NOMO-1 (cell line): Measurements from ENCODE around the gene PARD6G.
"Not testable (repeated sequence)": the region's sequence is repeated elsewhere in the genome, so short reads cannot be mapped to it uniquely, and the experiment has no call there.

Experiments
- DNase-seq, 2 experiments: peaks; one replicate each; lab custom pipeline; 2025; ENCODE audit not compliant: unreplicated experiment in 2 of 2; lab: John Stamatoyannopoulos, UW

Gene PARD6G

GRCh38 chr18:80247393-80247841 lies at the start of gene PARD6G:
PARD6G (minus strand) TSS chr18:80247514; CDS start chr18:80247348, 166 bp downstream.
- peak; percentile 38 to 85 for DNase-seq

- not testable (repeated sequence) for DNase-seq
Observed at GRCh38 chr18:80262241-80263033, 15.1 kb upstream of the PARD6G start.

- no peak for DNase-seq
Observed at GRCh38 chr18:80259610-80260009, 12.3 kb upstream of the PARD6G start.

- DNase-seq = no peak
Observed at GRCh38 chr18:80258640-80259039, 11.3 kb upstream of the PARD6G start.

GRCh38 chr18:80257579-80258543 lies 10.5 kb upstream of the PARD6G start:
- not testable (repeated sequence) for DNase-seq

GRCh38 chr18:80254971-80255500 lies 7.7 kb upstream of the PARD6G start:
- DNase-seq = no peak

- DNase-seq = no peak
Observed at GRCh38 chr18:80253871-80254492, 6.7 kb upstream of the PARD6G start.

- no peak for DNase-seq
Observed at GRCh38 chr18:80253236-80253635, 5.9 kb upstream of the PARD6G start.

GRCh38 chr18:80252136-80252535 lies 4.8 kb upstream of the PARD6G start:
- no peak for DNase-seq

GRCh38 chr18:80251700-80252099 lies 4.4 kb upstream of the PARD6G start:
- DNase-seq = no peak

- DNase-seq = no peak
Observed at GRCh38 chr18:80250740-80251364, 3.5 kb upstream of the PARD6G start.

GRCh38 chr18:80249217-80250093 lies 2.1 kb upstream of the PARD6G start:
- no peak for DNase-seq

- no peak for DNase-seq
Observed at GRCh38 chr18:80246445-80247392, 595 bp downstream of the PARD6G start.

GRCh38 chr18:80245781-80246444 lies 1.4 kb downstream of the PARD6G start:
- DNase-seq = no peak

GRCh38 chr18:80244956-80245730 lies 2.2 kb downstream of the PARD6G start:
- DNase-seq = no peak

GRCh38 chr18:80244167-80244566 lies 3.1 kb downstream of the PARD6G start:
- no peak for DNase-seq

- DNase-seq = no peak
Observed at GRCh38 chr18:80243204-80243603, 4.1 kb downstream of the PARD6G start.
